OCI-LY7 (cell line): ENCODE measurements around the gene MAPRE3. TPM values are rescaled to one million over a fixed set of nuclear protein-coding genes. Genes with fewer than 3 reads are reported as not detected.

ENCODE experiments used
- BruUV-seq: library from RNA; stranded (reverse); fragments of 400-500 nt; replicated peaks from 2 replicates; lab custom pipeline; 2021; lab: Mats Ljungman, UMichigan
- CTCF ChIA-PET: fragments of 300-600 bp; sonication (Branson Sonifier 250); formaldehyde crosslinking; loops from one replicate; lab custom pipeline; 2022; ENCODE audit warnings: antibody characterized with exemption; ENCODE audit not compliant: unreplicated experiment; lab: Charles Lee
- POLR2A ChIA-PET: fragments of 300-600 bp; sonication (Branson Sonifier 250); formaldehyde crosslinking; loops from one replicate; lab custom pipeline; 2022; ENCODE audit warnings: antibody characterized with exemption; lab: Charles Lee
- DNase-seq: peaks from one replicate; pipeline ENCODE4 v3.0.0-alpha.2; 2015; ENCODE audit warnings: low spot score
- H2AFZ ChIP-seq: fragments of 200-600 bp; sonication (generic), shearing (Covaris generic); 2 replicates; pipeline ENCODE4 v1.6.1; 2014; ENCODE audit warnings: mild to moderate bottlenecking, antibody characterized with exemption, low read length, moderate library complexity
- H3K27ac ChIP-seq: fragments of 200-600 bp; sonication (generic); 2 replicates; pipeline ENCODE4 v1.5.1; 2014; ENCODE audit warnings: mixed run types, low read depth, mild to moderate bottlenecking, moderate library complexity, low read length, inconsistent platforms; ENCODE audit not compliant: poor library complexity, severe bottlenecking
- H3K36me3 ChIP-seq: fragments of 200-600 bp; sonication (generic); 2 replicates; pipeline ENCODE4 v1.6.1; 2014; ENCODE audit warnings: mild to moderate bottlenecking, antibody characterized with exemption, low read length, moderate library complexity, mixed read lengths; ENCODE audit not compliant: insufficient read depth
- H3K4me1 ChIP-seq: fragments of 200-600 bp; sonication (generic); 2 replicates; pipeline ENCODE4 v1.5.1; 2014; ENCODE audit warnings: mild to moderate bottlenecking, low read length; ENCODE audit not compliant: insufficient read depth, poor library complexity, severe bottlenecking
- H3K4me2 ChIP-seq: fragments of 200-600 bp; sonication (generic); 2 replicates; pipeline ENCODE4 v1.6.1; 2014; ENCODE audit warnings: mild to moderate bottlenecking, low read length
- H3K4me3 ChIP-seq: fragments of 200-600 bp; sonication (generic); 2 replicates; pipeline ENCODE4 v1.5.1; 2014; ENCODE audit warnings: mild to moderate bottlenecking, low read depth, low read length; ENCODE audit not compliant: poor library complexity, severe bottlenecking
- H3K79me2 ChIP-seq: fragments of 200-600 bp; sonication (generic); 2 replicates; pipeline ENCODE4 v1.6.1; 2016; ENCODE audit warnings: low read depth, mild to moderate bottlenecking, low read length, moderate library complexity, mixed read lengths; ENCODE audit not compliant: insufficient read depth
- H3K9me2 ChIP-seq: fragments of 200-600 bp; sonication (generic); 2 replicates; pipeline ENCODE4 v1.6.1; 2016; ENCODE audit warnings: mild to moderate bottlenecking, low read length, mixed read lengths; ENCODE audit not compliant: insufficient read depth
- H3K9me3 ChIP-seq: fragments of 200-600 bp; sonication (generic); 2 replicates; pipeline ENCODE4 v1.6.1; 2014; ENCODE audit warnings: mild to moderate bottlenecking, mixed run types, low read length, mixed read lengths
- H4K20me1 ChIP-seq: fragments of 200-600 bp; sonication (generic); 2 replicates; pipeline ENCODE4 v1.6.1; 2014; ENCODE audit warnings: mild to moderate bottlenecking, antibody characterized with exemption, low read length, moderate library complexity, mixed read lengths; ENCODE audit not compliant: insufficient read depth
- CTCF ChIP-seq: fragments of 200-600 bp; sonication (generic); conservative IDR thresholded peaks from 2 replicates; pipeline ENCODE4 v1.5.1; 2014; ENCODE audit warnings: mild to moderate bottlenecking, antibody characterized with exemption, low read length, moderate library complexity, mixed read lengths
- EZH2phosphoT487 ChIP-seq: fragments of 200-600 bp; sonication (generic); IDR thresholded peaks from 2 replicates; pipeline ENCODE4 v1.6.1; 2018; ENCODE audit warnings: low read depth, borderline replicate concordance, mild to moderate bottlenecking, mixed run types, antibody characterized with exemption, low read length, moderate library complexity, mixed read lengths
- intact Hi-C: fragments of 100-400 bp; cut with micrococcal nuclease; formaldehyde crosslinking; loops from one replicate; pipeline ENCODE4 v1.10.0; 2022; ENCODE audit not compliant: unreplicated experiment
- total RNA-seq, 2 experiments: library from RNA; depleted of rRNA in 1 of 2; stranded (reverse); fragments of >200 nt in 1 of 2; shearing (Covaris generic) in 1 of 2; gene quantifications; 2 replicates each; pipeline ENCODE4 v1.2.3, GENCODE V29; 2014 to 2022

MAPRE3 gene
- total RNA-seq, 2 experiments from 2014 or later: not detected

GRCh38 chr2:26979741-26980140, 9.3 kb downstream of the MAPRE3 start:
- Histone ChIP-seq H2AFZ (no peak overlapping the region), H3K9me3 (no peaks in the 10 kb centered on the region), H4K20me1 (no peaks in the 10 kb centered on the region), H3K4me2 (no peak overlapping the region), H3K36me3 (no peaks in the 10 kb centered on the region), H3K4me3 (no peak overlapping the region), H3K79me2 (no peaks in the 10 kb centered on the region), H3K4me1 (no peaks in the 10 kb centered on the region), H3K27ac (no peak overlapping the region), H3K9me2 (no peaks in the 10 kb centered on the region)
- intact Hi-C loops: no loop called here
- no peak for TF ChIP-seq CTCF
- no peak for TF ChIP-seq EZH2phosphoT487
- ChIA-PET CTCF (no interaction called here), POLR2A (interaction anchor here (0.5 kb wide), 1 partner anchor 617 kb away, joined by 3 read pairs; no protein-coding TSS in a partner anchor)
- no peak for DNase-seq
- no TSS peak for BruUV-seq

GRCh38 chr2:26980971-26981370, 10.5 kb downstream of the MAPRE3 start:
- no TSS peak for BruUV-seq
- Histone ChIP-seq H3K9me3 (no peaks in the 10 kb centered on the region), H3K27ac (no peak overlapping the region), H3K79me2 (no peaks in the 10 kb centered on the region), H3K4me2 (no peak overlapping the region), H4K20me1 (no peaks in the 10 kb centered on the region), H3K4me3 (no peak overlapping the region), H3K4me1 (no peaks in the 10 kb centered on the region), H2AFZ (no peak overlapping the region), H3K9me2 (no peaks in the 10 kb centered on the region), H3K36me3 (no peaks in the 10 kb centered on the region)
- CTCF ChIA-PET: no interaction called here
- intact Hi-C loops: no loop called here
- no peak for TF ChIP-seq CTCF
- no peak for TF ChIP-seq EZH2phosphoT487
- DNase-seq: no peak
- POLR2A ChIA-PET: interaction anchor here (0.9 kb wide), 1 partner anchor 13 kb away, joined by 3 read pairs; no protein-coding TSS in a partner anchor

GRCh38 chr2:26982102-26982742, 11.8 kb downstream of the MAPRE3 start:
- intact Hi-C loops: no loop called here
- no TSS peak for BruUV-seq
- H3K9me2 ChIP-seq: no peaks in the 10 kb centered on the region
- H3K4me2 ChIP-seq: no peak overlapping the region
- no peaks in the 10 kb centered on the region for H3K36me3 ChIP-seq
- H3K27ac ChIP-seq: no peak overlapping the region
- H3K9me3 ChIP-seq: no peaks in the 10 kb centered on the region
- TF ChIP-seq EZH2phosphoT487 (no peak), CTCF (peak; percentile 66)
- peak overlapping the region; percentile 41; the same call in 1 of the 2 replicates for H2AFZ ChIP-seq
- H4K20me1 ChIP-seq: no peaks in the 10 kb centered on the region
- DNase-seq: peak; percentile 48
- no peak overlapping the region for H3K4me3 ChIP-seq
- ChIA-PET CTCF (no interaction called here), POLR2A (no interaction called here)
- no peaks in the 10 kb centered on the region for H3K79me2 ChIP-seq
- no peaks in the 10 kb centered on the region for H3K4me1 ChIP-seq
